ENCODE data around the gene IL20RB.

GRCh38 chr3:136938334-136938733 is 19.4 kb upstream of the IL20RB start:
- no peak for TF ChIP-seq CTCF (IDR thresholded peaks at IDR 0.05)
- TF ChIP-seq POLR2A (IDR thresholded peaks at IDR 0.05), result no peak
- TF ChIP-seq EP300 (IDR thresholded peaks at IDR 0.05), result no peak
